Subcutaneous adipose tissue (tissue), 4 donors: ENCODE data around the gene FBXL13. TPM values are rescaled to one million over a fixed set of nuclear protein-coding genes. Genes with fewer than 3 reads are reported as not detected.

Experiments used
- CTCF ChIP-seq: fragments of 450-650 bp; IDR thresholded peaks from one replicate; pipeline ENCODE4 v1.5.1; 2016; ENCODE audit warnings: low read depth, mild to moderate bottlenecking, control low read depth, antibody characterized with exemption, moderate library complexity
- total RNA-seq, 4 donors: library from RNA; depleted of rRNA; stranded (reverse); fragments of >200 nt; gene quantifications; one replicate each; pipeline ENCODE4 v1.1.0, GENCODE V29; 2016

FBXL13 gene
- total RNA-seq, 4 donors from 2014 or later: 0.88 to 2.4 TPM; not detected in 2

GRCh38 chr7:102988631-102989560 lies 85.7 kb downstream of the FBXL13 start:
- no peak for TF ChIP-seq CTCF

DNA sequence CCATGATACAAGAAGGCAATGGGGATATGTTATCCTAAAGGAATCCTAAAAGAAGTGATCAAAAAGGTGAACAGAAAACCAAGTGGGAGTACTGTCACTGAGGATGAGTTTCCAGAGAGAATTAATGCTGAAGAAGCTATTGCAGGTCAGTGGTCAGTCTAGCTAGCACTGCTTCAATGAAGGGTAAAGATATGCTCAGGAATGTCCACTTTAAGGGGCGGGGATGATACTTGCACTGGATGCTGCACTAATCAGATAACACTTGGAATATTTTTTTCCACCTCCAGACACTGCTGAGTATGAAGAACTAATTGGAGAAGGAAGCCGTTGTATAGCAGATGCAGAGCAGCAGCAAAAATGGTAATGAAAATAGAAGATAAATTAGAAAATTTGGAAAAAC lies 86.5 kb downstream of the FBXL13 start:
- TF ChIP-seq CTCF: no peak

DNA sequence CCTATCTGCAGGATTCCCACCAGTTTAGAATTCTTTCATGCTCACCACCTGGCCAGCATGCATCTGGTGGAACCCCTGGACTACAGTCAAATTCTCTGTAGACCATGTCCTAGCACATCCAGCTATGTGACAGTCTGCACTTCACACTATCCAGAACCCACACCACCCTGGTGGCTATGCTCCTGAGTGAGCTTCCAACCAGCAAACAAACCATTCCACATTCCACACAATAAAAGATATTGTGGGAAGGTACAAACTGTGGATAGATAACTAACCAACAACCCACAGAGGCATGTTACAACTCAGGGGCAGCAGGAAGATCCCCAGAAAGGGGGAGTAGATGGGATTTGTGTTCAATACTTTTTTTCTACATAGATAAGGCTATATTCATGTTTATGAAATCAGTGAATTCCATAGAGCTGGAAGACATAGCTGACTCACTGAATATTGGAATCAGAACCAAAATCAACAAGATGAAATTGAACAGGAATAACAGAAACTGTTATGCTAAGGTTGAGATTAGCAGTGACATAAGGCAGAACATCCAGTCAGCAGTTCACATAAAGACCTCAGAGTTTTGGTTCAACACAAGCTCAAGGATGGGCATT lies 89.3 kb downstream of the FBXL13 start:
- no peak for TF ChIP-seq CTCF

DNA sequence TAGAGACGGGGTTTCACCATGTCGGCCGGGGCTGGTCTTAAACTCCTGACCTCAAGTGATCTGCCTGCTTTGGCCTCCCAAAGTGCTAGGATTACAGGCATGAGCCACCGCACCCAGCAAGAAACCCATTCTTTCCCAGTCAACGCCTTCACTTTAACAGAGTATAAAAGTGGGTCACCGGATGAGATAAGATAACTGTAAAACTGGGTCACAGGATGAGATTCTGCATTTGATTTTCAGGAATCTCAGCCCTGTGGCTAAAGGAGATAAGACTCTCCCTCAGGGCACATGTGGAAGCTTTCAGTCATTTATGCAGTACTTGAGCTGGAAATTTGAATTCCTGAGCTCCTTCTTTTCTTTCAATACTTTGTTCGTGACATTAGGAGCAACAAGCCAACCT lies 91.0 kb downstream of the FBXL13 start:
- no peak for TF ChIP-seq CTCF

- TF ChIP-seq CTCF: no peak
Observed at GRCh38 chr7:102982235-102982634, 92.4 kb downstream of the FBXL13 start.

DNA sequence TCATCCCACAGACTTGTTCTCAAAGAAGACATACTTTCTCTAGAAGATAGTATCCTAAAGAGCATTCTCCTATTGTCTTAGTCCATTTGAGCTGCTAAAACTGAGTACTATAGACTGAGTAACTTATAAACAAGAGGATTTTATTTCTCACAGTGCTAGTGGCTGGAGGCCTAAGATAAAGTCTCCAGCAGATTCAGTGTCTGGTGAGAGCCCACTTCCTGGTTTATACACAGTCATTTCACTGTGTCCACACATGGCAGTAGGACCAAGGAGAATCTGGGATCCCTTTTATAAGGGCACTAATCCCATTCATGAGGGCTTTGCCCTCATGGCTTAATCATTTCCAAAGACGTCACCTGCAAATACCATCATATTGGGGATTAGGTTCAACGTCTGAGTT lies 93.1 kb downstream of the FBXL13 start:
- TF ChIP-seq CTCF: no peak

DNA sequence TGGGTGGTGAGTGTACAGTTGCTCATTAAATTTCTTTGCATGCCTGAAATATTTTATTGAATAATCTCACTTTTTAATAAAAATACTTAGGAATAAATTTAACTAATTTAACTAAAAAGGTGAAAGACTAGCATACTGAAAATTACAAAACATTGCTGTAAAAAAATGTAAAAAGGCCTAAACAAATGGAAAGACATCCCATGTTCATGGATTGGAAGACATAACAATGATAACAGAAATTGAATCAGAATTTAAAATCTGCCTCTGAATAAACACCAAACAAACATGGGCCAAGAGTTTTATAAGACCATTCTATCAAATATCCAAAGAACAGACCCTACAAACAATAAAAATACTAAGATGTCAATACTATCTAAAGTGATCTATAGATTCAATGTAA lies 94.9 kb downstream of the FBXL13 start:
- TF ChIP-seq CTCF: no peak
